ENCODE data around the gene TMBIM6. TPM values are rescaled to one million over a fixed set of nuclear protein-coding genes. Genes with fewer than 3 reads are reported as not detected.
A peak's percentile ranks its signal among the peaks of the same experiment; 100 is the strongest.
"Not testable (repeated sequence)": the region's sequence is repeated elsewhere in the genome, so short reads cannot be mapped to it uniquely, and the experiment has no call there.

TMBIM6 gene, protein sequence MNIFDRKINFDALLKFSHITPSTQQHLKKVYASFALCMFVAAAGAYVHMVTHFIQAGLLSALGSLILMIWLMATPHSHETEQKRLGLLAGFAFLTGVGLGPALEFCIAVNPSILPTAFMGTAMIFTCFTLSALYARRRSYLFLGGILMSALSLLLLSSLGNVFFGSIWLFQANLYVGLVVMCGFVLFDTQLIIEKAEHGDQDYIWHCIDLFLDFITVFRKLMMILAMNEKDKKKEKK
- polyA plus RNA-seq (ENCODE audit: insufficient read length in 12 of 12), result 100 to 1,000 TPM; 244 to 709 (median 288) TPM
- long read RNA-seq, donor 1, transcript TMBIM6-219 (3 exons, 484 nt), result minor isoform, 7 of 240 reads
- long read RNA-seq, donor 1, transcript TMBIM6-209 (8 exons, 2,494 nt), result minor isoform, 11 of 240 reads
- long read RNA-seq, donor 1, transcript TMBIM6-202 (9 exons, 2,598 nt), result minor isoform, 7 of 240 reads
- long read RNA-seq, donor 1, transcript TMBIM6-201 (10 exons, 2,836 nt), result major isoform, 115 of 240 reads
- long read RNA-seq, donor 1, partial matches to known transcripts, result 96 of 240 reads
- long read RNA-seq, donor 1, other reads (novel, unspliced or antisense), result 0 of 240 reads
- long read RNA-seq, donor 2, transcript TMBIM6-201 (10 exons, 2,836 nt), result major isoform, 80 of 111 reads
- long read RNA-seq, donor 2, transcript TMBIM6-202 (9 exons, 2,598 nt), result minor isoform, 14 of 111 reads
- long read RNA-seq, donor 2, partial matches to known transcripts, result 14 of 111 reads
- long read RNA-seq, donor 2, other reads (novel, unspliced or antisense), result 0 of 111 reads
- long read RNA-seq, donor 3, transcript TMBIM6-201 (10 exons, 2,836 nt), result major isoform, 33 of 37 reads
- long read RNA-seq, donor 3, partial matches to known transcripts, result 0 of 37 reads
- long read RNA-seq, donor 3, other reads (novel, unspliced or antisense), result 0 of 37 reads
- long read RNA-seq, donor 4, transcript TMBIM6-201 (10 exons, 2,836 nt), result major isoform, 29 of 33 reads
- long read RNA-seq, donor 4, partial matches to known transcripts, result 0 of 33 reads
- long read RNA-seq, donor 4, other reads (novel, unspliced or antisense), result 0 of 33 reads
- long read RNA-seq, donor 5, result 0 reads
- long read RNA-seq, donor 6, transcript TMBIM6-201 (10 exons, 2,836 nt), result major isoform, 25 of 29 reads
- long read RNA-seq, donor 6, partial matches to known transcripts, result 0 of 29 reads
- long read RNA-seq, donor 6, other reads (novel, unspliced or antisense), result 0 of 29 reads
- long read RNA-seq, donor 7, transcript TMBIM6-201 (10 exons, 2,836 nt), result major isoform, 36 of 42 reads
- long read RNA-seq, donor 7, partial matches to known transcripts, result 0 of 42 reads
- long read RNA-seq, donor 7, other reads (novel, unspliced or antisense), result 0 of 42 reads
- long read RNA-seq, donor 8, transcript TMBIM6-219 (3 exons, 484 nt), result minor isoform, 5 of 86 reads
- long read RNA-seq, donor 8, transcript TMBIM6-201 (10 exons, 2,836 nt), result major isoform, 53 of 86 reads
- long read RNA-seq, donor 8, partial matches to known transcripts, result 23 of 86 reads
- long read RNA-seq, donor 8, other reads (novel, unspliced or antisense), result 0 of 86 reads
- long read RNA-seq, donor 9, transcript TMBIM6-201 (10 exons, 2,836 nt), result major isoform, 36 of 183 reads
- long read RNA-seq, donor 9, partial matches to known transcripts, result 140 of 183 reads
- long read RNA-seq, donor 9, other reads (novel, unspliced or antisense), result 0 of 183 reads
- long read RNA-seq, donor 10, transcript TMBIM6-201 (10 exons, 2,836 nt), result major isoform, 71 of 84 reads
- long read RNA-seq, donor 10, partial matches to known transcripts, result 0 of 84 reads
- long read RNA-seq, donor 10, other reads (novel, unspliced or antisense), result 0 of 84 reads
- long read RNA-seq, donor 11, transcript TMBIM6-201 (10 exons, 2,836 nt), result major isoform, 63 of 78 reads
- long read RNA-seq, donor 11, partial matches to known transcripts, result 7 of 78 reads
- long read RNA-seq, donor 11, other reads (novel, unspliced or antisense), result 0 of 78 reads

DNA sequence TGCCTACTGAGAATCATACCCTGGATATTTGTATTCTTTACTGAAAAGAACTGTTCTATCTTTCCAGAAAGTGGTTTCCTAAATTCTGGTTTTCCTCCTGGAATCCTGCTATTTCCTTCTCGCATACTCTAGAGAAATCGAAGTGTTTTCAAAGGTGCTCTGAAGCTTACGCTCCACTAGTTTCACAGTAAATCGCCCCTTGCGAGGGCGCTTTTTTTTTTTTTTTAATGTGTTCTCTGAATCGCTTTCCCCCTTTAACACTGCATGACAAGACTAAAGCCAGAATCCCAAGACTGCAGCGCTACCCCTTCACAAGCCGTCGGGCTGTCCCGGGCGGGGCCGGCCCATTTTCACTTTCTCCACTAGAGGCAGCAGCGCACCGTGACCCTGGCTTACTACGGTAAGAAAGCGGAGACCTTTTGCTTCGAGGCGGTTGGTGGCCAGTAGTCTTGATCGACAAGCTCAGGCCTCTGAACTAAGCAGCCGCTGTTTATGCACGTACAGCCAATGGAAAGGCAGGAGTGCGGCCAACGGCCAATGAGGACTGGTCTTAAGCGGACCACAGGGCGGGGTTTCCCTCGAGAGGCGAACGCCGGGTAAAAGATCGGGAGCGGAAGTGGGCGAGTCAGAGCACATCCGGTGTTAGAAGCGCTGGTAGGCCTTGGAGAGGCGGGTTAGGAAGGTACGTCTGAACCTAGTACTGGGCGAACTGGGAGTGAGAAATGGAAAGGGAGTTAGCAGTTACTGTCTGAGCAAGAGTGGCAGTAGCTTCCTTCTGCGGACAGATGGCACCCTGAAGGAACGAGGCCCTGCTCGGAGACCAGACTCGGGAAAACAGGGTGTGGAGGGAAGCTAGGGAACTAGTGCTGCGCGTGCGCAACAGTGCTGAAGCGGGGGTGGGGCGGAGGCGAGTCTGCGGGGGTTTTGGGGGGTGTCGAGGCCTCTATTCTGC lies at the start of gene TMBIM6:
TMBIM6 (plus strand) TSS at position 628 of the 952 bp plus-strand sequence. CDS start 10,937 bp downstream, outside the sequence.
- peak; percentile 100 for DNase-seq

DNA sequence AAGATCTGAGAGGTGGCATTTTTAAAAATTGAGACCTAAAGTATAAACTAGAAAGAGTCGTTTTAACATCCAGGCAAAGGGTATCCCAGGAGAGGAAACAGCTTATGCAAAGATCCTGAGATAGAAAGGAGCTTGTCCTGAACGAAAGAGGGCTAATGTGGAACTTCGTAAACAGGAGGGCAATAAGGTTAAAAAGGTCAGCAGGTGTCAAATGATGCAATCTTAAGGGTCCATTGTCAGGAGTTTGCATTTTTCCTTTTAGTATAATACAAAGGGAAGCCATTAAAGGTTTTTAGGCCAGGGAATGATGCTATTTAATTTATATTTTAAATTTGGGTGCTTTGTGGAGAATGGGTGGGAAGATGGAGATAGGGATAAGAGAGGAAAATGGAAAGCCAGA lies 48.5 kb upstream of the TMBIM6 start:
- DNase-seq, result no peak

DNA sequence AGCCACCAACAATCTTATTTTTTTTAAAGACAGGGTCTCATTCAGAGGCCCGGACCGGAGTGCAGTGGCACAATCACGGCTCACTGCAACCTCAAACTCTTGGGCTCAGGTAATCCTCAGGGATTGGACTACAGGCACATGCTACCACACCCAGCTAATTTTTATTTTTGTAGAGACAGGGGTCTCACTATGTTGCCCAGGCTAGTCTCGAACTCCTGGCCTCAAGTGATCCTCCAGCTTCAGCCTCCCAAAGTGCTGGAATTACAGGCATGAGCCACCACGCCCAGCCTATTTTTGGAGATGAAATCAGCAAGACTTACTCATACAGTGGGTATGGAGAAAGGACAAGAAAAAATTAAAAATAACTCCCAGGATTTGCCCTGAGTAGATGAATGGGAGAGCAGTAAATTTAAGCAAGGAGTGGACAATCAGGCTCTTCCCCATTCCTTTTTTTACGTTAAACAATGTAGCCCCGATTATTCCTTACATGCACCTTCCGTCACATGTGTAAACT lies 47.4 kb upstream of the TMBIM6 start:
- DNase-seq, result no peak

DNA sequence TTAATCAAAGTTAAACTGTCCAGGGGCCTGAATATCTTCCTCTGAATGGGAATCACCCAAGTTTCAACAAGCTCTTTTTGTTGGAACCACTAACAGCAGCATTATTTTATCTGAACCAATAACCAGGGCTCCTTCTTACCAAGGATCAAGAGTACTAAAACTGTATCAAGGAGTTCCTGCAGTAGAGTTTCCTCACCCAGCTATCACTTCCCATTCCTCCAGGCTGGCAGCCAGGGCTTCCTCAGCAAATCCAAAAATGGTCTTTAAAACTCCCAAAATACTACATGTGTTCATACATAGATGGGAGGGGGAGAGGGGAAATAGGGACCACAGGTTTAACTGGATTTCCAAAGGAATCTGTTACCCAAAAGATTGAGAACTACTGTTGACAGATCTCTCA lies 44.6 kb upstream of the TMBIM6 start:
- no peak for DNase-seq

DNA sequence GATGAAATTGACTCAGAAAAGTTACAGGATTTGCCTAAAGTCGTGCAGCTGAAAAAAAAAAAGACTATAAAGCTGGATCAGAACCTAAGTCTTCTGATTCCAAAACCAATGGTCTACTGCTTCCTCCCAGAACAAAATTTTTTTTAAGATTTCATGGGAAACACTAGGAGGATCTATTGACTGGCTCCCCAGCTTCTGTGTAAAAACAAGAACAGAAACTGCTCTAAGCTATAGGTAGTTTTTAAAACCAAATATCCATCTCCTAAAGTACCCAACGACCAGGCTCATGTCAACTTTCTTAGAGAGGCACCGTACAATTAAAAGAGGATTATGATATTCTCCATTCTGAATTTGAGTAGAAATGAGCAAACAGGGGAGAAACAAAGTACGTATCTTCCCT lies 43.5 kb upstream of the TMBIM6 start:
- DNase-seq, result no peak

DNA sequence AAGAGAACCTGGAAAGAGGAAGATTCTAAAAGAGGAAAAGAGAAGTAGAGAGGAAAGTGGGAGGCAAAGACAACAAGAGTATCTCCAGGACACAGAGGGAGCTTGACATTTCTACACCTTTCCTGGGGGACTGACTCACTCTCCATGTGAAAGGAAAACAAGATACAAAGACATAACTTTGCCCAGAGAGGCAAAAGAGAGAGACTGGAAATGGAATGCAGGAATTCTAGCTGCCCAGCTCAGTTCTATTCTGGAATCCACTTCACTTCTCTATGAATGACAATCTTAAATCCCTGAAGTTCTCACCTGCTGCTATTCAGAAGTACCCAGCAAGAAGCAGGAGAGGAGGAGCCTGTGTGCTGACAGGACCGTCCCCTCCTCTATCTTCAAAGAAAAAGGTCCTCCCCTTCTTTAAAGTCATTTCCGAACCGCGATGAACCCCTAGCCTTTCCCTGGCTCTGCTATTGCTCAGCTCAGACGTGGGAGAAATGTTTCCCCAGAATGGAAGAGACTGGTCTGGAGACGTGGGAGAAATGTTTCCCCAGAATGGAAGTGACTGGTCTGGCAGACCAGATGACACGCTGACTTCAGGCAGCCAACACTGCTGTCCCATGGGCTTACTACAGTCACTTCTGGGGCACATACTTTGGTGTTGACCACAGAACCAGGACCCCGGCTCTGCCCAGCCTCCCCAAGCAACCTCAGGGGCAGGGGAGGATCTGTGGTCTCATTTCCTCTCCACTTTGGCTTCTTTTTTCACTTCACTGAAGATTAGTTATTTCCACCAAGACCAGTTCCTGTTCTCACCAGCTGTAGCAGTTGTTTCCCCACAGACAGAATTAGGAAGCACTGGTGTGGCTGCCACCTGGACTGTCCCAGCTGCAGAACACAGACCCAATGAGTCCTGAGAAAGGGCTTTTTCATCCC lies 42.5 kb upstream of the TMBIM6 start:
- DNase-seq, result no peak

DNA sequence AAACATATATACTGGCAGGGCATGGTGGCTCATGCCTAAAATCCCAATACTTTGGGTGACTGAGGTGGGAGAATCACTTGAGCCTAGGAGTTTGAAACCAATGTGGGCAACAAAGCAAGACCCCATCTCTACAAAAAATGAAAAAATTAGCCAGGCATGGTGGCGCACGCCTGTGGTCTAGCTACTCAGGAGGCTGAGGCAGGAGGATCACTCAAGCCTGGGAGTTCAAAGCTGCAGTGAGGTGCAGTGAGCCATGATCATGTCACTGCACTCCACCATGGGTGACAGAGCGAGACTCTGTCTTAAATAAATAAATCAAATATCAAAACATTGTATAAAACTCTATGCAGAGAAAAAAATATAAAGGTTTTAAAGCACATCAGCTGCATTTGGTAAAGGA lies 39.3 kb upstream of the TMBIM6 start:
- no peak for DNase-seq

DNA sequence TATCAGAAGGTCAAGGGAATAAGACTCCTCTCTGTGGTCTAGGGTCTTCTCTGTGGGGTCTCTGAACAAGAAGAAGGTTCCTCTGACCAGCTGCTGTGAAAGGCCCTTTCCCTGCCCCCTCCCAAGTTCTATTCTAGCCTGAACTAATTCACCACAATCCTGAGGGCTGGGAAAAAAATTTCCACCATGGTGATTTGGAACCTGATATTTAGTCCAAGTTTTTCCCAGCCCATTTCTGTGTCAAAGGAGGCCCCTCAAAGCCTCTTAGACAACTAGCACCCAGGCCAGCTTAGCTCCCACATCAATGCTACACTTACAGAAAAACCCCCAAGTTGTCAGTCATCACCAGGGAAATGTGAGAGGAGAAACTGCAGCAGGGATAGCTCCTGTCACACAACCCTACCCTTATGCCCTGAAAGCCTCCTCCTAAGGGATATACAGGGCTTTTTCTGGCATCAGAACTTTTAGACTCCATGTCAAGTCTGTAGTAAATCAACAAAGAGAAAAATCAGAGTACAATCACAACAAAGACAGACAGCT lies 38.6 kb upstream of the TMBIM6 start:
- DNase-seq, result no peak

DNA sequence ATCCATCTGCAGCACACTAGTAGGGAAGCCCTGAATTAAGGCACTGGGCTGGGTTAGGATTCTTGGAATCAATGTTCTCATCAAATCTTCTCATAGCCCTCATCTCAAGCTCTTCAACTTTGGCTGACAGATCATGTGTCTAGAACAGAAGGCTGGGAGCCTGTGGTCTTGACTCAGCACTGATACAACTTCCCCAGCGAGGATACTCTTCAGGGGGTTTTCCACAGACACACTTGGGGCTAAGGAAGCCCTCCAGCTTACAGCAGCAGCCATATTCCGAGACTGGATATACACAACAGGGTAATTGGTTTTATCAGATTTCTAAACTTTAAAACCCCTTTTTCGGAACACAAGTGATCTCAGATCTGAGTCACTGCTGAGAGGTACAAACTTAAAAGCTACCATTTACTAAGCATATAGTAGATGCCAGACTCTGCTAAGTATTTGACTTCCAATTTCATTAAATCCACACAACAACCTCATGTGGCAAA lies 37.7 kb upstream of the TMBIM6 start:
- no peak for DNase-seq

DNA sequence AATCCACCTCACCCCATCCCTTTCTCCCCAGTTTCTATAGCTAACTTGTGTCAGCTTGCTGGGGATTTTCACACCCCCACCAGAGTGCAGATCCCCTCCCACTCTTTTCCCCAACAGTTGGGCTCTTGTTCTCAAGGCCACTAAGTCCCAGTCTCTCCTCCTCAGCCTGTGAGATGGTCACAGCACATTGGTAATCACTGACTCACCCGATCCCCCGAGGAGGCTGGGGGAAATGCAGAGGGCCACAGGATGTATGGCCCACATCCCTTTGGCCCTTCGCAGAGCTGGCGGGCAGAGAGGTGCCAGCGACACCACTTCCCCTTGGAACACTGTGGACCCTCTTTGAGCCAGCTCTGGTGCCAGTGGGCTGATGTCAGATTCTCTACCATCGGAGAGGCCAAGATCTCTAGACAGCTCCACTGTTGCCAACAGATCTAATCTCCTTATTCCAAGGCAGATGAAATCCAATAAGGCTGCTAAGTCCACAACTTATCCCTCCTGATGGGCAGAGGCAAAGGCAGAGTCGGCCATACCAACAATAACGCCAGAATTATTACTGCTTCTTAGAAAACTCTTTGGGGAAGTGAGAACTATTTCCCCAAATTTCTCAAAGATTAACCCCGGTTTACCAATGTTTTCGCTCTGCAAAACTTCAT lies 35.8 kb upstream of the TMBIM6 start:
- no peak for DNase-seq

DNA sequence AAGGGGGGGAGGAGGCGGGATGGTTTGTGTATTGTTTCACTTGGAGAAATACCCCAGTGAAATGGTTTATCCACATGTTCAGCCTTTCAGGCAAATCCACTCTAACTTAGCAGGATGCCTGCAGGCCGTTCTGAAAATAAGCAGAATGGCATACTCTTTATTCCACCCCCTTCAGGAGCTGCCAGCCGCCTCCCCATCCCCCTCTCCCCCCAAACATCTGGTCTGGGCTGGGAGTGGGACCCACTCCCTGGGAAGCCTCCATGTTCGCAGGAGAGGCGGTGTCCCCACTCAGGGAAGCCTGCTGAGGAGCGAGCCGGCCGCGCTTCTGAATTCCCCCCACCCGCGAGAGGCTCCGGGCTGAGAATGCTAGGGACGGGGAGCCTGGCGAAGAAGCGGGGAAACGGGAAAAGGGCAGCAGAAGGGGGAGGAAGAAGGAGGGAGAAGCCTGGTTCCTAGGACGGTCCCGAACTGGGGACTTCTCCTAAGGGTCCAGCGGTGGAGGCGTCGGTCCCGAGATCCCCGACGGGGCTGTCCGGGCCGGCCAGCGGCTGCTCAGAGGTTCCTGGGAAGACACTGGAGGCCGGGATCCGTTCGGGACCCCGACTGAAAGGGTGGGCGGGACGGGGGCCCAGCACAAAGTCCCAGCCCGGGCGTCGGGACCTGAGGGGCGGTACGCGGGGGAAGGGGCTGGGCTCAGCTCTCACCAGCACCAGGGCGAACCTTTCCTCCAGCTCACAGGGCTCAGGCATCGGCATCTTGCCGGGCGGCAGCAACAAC lies 34.8 kb upstream of the TMBIM6 start:
- peak; percentile 53 for DNase-seq

DNA sequence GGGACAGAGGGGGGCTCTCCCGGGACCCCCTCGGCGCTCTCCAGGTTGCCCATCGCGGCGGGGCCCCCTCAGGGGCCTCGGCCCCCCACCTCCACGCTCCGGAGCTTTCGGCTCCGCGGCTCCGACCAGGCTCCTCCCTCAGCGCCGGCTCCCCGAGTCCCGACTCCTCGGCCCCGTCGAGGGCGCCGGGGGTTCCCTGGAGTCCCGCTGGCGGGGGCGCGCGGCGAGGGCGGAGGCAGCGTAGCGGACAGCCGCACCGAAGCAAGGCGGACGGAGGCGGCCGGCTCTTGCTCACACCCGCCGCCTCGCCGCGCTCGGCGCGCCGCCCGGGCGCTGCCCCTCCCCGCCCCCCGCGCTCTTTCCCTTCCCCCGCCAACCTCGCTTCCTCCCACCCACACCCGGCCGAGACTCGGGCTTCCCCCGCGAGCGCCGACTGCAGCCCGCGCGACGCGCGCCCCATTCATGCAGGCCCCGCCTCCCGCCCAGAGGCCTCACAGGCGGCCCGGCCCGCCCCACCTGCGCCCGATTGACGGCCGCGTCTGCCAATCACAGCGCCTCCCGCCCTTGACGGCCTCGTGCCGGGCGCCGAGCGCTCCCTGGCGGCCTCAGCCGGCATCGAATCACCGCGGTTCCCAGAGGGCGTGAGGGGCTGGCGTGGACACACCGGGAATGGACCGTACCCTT lies 34.1 kb upstream of the TMBIM6 start, which contains the start of gene FMNL3:
FMNL3 (minus strand) TSS at position 278 of the 684 bp plus-strand sequence; CDS start at position 53, 225 bp downstream.
- peak; percentile 97 for DNase-seq

DNA sequence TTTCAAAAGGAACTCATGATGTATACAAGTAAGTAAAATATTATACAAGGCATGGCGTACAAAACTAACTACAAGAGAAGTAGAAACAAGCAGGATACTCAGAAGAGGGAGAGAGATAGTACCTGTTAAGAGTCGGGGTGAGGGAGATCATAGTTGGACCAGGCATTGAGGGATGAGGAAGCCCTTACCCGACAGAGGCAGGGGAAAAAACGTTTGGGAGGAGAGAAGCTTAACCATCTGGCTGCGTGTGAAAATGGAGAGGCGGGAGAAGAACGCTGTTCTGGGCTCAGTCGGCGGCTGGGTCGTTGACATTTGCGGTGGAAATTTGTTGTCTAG lies 33.6 kb upstream of the TMBIM6 start:
- DNase-seq, result no peak

DNA sequence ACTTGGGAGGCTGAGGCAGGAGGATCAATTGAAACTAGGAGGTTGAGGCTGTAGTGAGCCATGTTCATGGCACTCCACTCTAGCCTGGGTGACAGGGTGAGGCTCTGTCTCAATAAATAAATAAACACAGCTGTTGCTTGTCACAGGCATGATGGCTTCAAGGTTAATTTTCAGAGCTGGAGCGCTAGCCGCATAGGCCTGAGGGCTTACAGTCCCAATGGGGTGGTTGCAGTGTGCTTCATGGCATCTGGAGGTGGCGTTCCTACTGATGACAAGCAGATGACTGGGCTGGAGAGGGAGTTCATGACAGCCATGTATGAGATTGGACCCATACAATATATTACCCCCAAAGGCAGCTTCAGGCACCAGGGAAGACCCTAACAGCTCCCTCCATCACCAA lies 32.5 kb upstream of the TMBIM6 start:
- no peak for DNase-seq

DNA sequence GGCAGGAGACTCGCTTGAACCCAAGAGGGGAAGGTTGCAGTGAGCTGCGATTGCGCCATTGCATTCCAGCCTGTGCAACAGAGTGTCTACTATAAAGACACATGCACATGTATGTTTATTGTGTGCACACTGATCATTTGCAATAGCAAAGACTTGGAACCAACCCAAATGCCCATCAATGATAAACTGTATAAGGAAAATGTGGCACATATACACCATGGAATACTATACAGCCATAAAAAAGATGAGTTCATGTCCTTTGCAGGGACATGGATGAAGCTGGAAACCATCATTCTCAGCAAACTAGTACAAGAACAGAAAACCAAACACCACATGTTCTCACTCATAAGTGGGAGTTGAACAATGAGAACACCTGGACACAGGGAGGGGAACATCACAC lies 27.4 kb upstream of the TMBIM6 start:
- not testable (repeated sequence) for DNase-seq
